HepG2 (cell line): Measurements from ENCODE around the gene LCE1A. TPM values are rescaled to one million over a fixed set of nuclear protein-coding genes. Genes with fewer than 3 reads are reported as not detected.

Source experiments
- ATAC-seq: fragments of 200-7000 bp; cut with Tn5 transposase; 3 replicates; pipeline ENCODE4 v1.9.1; 2020; ENCODE audit warnings: mild to moderate bottlenecking, moderate library complexity
- BruUV-seq: library from RNA; stranded (reverse); fragments of 400-500 nt; replicated peaks from 2 replicates; lab custom pipeline; 2021; lab: Mats Ljungman, UMichigan
- CTCF ChIA-PET: fragments of 300-600 bp; formaldehyde crosslinking; extraction: SDS; loops from one replicate; lab custom pipeline; 2021; ENCODE audit warnings: low total read pairs, inconsistent platforms, low intra/inter-chr PET ratio; lab: Yijun Ruan, JAX
- POLR2A ChIA-PET: fragments of 350-600 bp; sonication (Branson Sonifier 250); formaldehyde crosslinking; loops from one replicate; lab custom pipeline; 2020; ENCODE audit warnings: antibody characterized with exemption, inconsistent platforms; lab: Yijun Ruan, JAX
- DNase-seq: peaks from one replicate; pipeline ENCODE4 v3.0.0-alpha.2; 2015; ENCODE audit warnings: low spot score
- FAIRE-seq: peaks from 3 replicates; lab custom pipeline; 2011; peaks lifted over from hg19 to GRCh38; lab: Jason Lieb, UNC
- H2AFZ ChIP-seq: one replicate; pipeline ENCODE4 v1.6.1; 2011; ENCODE audit warnings: low read length, inconsistent platforms
- H3K27ac ChIP-seq: fragments of 300-600 bp; 3 replicates; pipeline ENCODE4 v1.8.0; 2011; ENCODE audit warnings: mixed run types, mild to moderate bottlenecking, mixed read lengths, low read length, inconsistent platforms; ENCODE audit not compliant: insufficient read depth; ENCODE audit errors: extremely low read length
- H3K27me3 ChIP-seq, 2 experiments: fragments of 200-600 bp in 1 of 2; 2 replicates in 1 of 2; 3 replicates in 1 of 2; pipeline versions ENCODE4 v1.6.0 to v1.8.0; 2011; ENCODE audit warnings: low read length in 2 of 2, mild to moderate bottlenecking in 2 of 2, moderate library complexity in 2 of 2, inconsistent platforms in 1 of 2; ENCODE audit not compliant: insufficient read depth in 2 of 2, control insufficient read depth in 1 of 2
- H3K36me3 ChIP-seq, 2 experiments: fragments of 200-600 bp in 1 of 2; replicated peaks in 1 of 2; 2 replicates in 1 of 2; 3 replicates in 1 of 2; pipeline versions ENCODE4 v1.5.1 to v1.8.0; 2011; ENCODE audit warnings: low read length in 2 of 2, inconsistent platforms in 1 of 2; ENCODE audit not compliant: insufficient read depth in 2 of 2, control insufficient read depth in 1 of 2
- H3K4me1 ChIP-seq: 2 replicates; pipeline ENCODE4 v1.5.1; 2012; ENCODE audit warnings: low read length, inconsistent platforms; ENCODE audit not compliant: insufficient read depth
- H3K4me2 ChIP-seq: 2 replicates; pipeline ENCODE4 v1.6.0; 2011; ENCODE audit warnings: low read depth, low read length, inconsistent platforms
- H3K4me3 ChIP-seq, 3 experiments: fragments of 200-600 bp in 1 of 3; sonication (generic), shearing (Covaris generic) in 1 of 3; replicated peaks in 1 of 3; 2 replicates each; pipeline ENCODE4 v1.5.1; 2011 to 2016; ENCODE audit warnings: low read length in 3 of 3, inconsistent platforms in 2 of 3, low read depth in 2 of 3, mild to moderate bottlenecking in 2 of 3, control low read depth in 1 of 3, mixed read lengths in 1 of 3; ENCODE audit not compliant: insufficient read depth in 1 of 3
- H3K79me2 ChIP-seq: one replicate; pipeline ENCODE4 v1.6.1; 2011; ENCODE audit warnings: low read length, inconsistent platforms; ENCODE audit not compliant: insufficient read depth
- H3K9ac ChIP-seq: 2 replicates; pipeline ENCODE4 v1.6.0; 2011; ENCODE audit warnings: mild to moderate bottlenecking, low read depth, low read length, inconsistent platforms; ENCODE audit not compliant: insufficient read depth
- H3K9me3 ChIP-seq: 2 replicates; pipeline ENCODE4 v1.5.1; 2012; ENCODE audit warnings: mild to moderate bottlenecking, low read length
- H4K20me1 ChIP-seq: 2 replicates; pipeline ENCODE4 v1.6.0; 2011; ENCODE audit warnings: inconsistent platforms, mild to moderate bottlenecking, low read length, moderate library complexity; ENCODE audit not compliant: insufficient read depth
- ATF5 ChIP-seq: sonication (generic); formaldehyde crosslinking; IDR thresholded peaks from 2 replicates; pipeline ENCODE4 v1.4.0; 2020; ENCODE audit warnings: mild to moderate bottlenecking, low read depth, missing genetic modification reagents
- CBX2 ChIP-seq, 2 experiments: fragments of 200-600 bp in 1 of 2; sonication (generic); formaldehyde crosslinking in 1 of 2; IDR thresholded peaks; 2 replicates each; pipeline versions ENCODE4 v1.7.0 to v1.8.1; 2018 to 2022; ENCODE audit warnings: low read depth in 2 of 2, low read length in 1 of 2, mild to moderate bottlenecking in 1 of 2, missing genetic modification reagents in 1 of 2
- GATAD2A ChIP-seq: IDR thresholded peaks from 2 replicates; pipeline ENCODE4 v1.6.1; 2016
- HMGA1 ChIP-seq: sonication (generic); formaldehyde crosslinking; conservative IDR thresholded peaks from 2 replicates; pipeline ENCODE4 v1.4.0; 2020; ENCODE audit warnings: missing genetic modification reagents
- HNF4G ChIP-seq, 2 experiments: sonication (generic) in 1 of 2; formaldehyde crosslinking in 1 of 2; IDR thresholded peaks; 2 replicates each; pipeline versions ENCODE4 v1.4.0 to v1.6.1; 2011 to 2020; ENCODE audit warnings: borderline replicate concordance in 2 of 2, low read depth in 2 of 2, mild to moderate bottlenecking in 2 of 2, low read length in 1 of 2, missing genetic modification reagents in 1 of 2, moderate library complexity in 1 of 2
- MBD4 ChIP-seq: IDR thresholded peaks from 2 replicates; pipeline ENCODE4 v1.6.1; 2012; ENCODE audit warnings: low read length, inconsistent platforms, borderline replicate concordance
- ZNF24 ChIP-seq: fragments of 450-650 bp; IDR thresholded peaks from 2 replicates; pipeline ENCODE4 v1.6.1; 2017; ENCODE audit warnings: antibody characterized with exemption, mild to moderate bottlenecking
- ZNF605 ChIP-seq: sonication (generic); formaldehyde crosslinking; IDR thresholded peaks from 2 replicates; pipeline ENCODE4 v1.8.0; 2022; ENCODE audit warnings: mild to moderate bottlenecking, missing genetic modification reagents
- ZNF782 ChIP-seq: sonication (generic); formaldehyde crosslinking; IDR thresholded peaks from 2 replicates; pipeline ENCODE4 v1.4.0; 2020; ENCODE audit warnings: missing genetic modification reagents, mild to moderate bottlenecking, borderline replicate concordance
- ZSCAN22 ChIP-seq: sonication (generic); formaldehyde crosslinking; IDR thresholded peaks from 2 replicates; pipeline ENCODE4 v1.4.0; 2020; ENCODE audit warnings: mild to moderate bottlenecking, missing genetic modification reagents
- ZSCAN5A ChIP-seq: sonication (generic); formaldehyde crosslinking; IDR thresholded peaks from 2 replicates; pipeline ENCODE4 v1.8.0; 2022; ENCODE audit warnings: mild to moderate bottlenecking, missing genetic modification reagents, borderline replicate concordance
- WGBS: methylation state at CpG from one replicate; pipeline ENCODE4 v1.1.6; 2017; ENCODE audit warnings: low lambda C conversion rate; 5-methylcytosine and 5-hydroxymethylcytosine counted together
- in situ Hi-C: cut with HindIII; loops from 2 replicates; pipeline ENCODE4 v1.10.0; 2017; ENCODE audit warnings: low pct_unique_long_range_greater_than_20kb; ENCODE audit not compliant: extremely low pct_ligation_motif_present
- intact Hi-C: fragments of 100-400 bp; cut with micrococcal nuclease; formaldehyde crosslinking; loops from one replicate; pipeline ENCODE4 v1.10.0; 2022; ENCODE audit not compliant: unreplicated experiment
- polyA plus RNA-seq, 8 experiments: library from polyadenylated mRNA; depleted of rRNA in 3 of 8; stranded (reverse) in 7 of 8; unstranded in 1 of 8; fragments of >200 nt; fragmentation: Illumina TruSeq in 4 of 8; extraction: Trizol in 4 of 8; gene quantifications; 2 replicates each; pipeline versions ENCODE4 v1.2.1 to v1.2.3, GENCODE V29; 2011 to 2016; ENCODE audit warnings: low read depth in 4 of 8, missing spikeins in 1 of 8, mixed read lengths in 1 of 8; ENCODE audit not compliant: insufficient read depth in 1 of 8
- total RNA-seq, 5 experiments: library from RNA; depleted of rRNA; stranded (reverse); fragments of >200 nt; fragmentation: Illumina TruSeq; extraction: Trizol; gene quantifications; 2 replicates each; pipeline ENCODE4 v1.2.3, GENCODE V29; 2016; ENCODE audit warnings: low read depth in 1 of 5

LCE1A gene
- total and polyA plus RNA-seq, 2 of the 13 experiments (the other 11 are each of a cell fraction or from before 2014, with no cell fraction given), result not detected

GRCh38 chr1:152786077-152786476 lies 41.2 kb upstream of the LCE1A start, which contains the start of gene LCE1E:
LCE1E (plus strand) TSS chr1:152786257; CDS start chr1:152787300, 1,043 bp downstream.
- Histone ChIP-seq H4K20me1 (no peaks in the 10 kb centered on the region), H3K4me1 (no peaks in the 10 kb centered on the region), H3K4me2 (no peak within 1 kb of the TSS), H3K27ac (no peak within 1 kb of the TSS), H2AFZ (no peak within 1 kb of the TSS), H3K4me3 (no peak within 1 kb of the TSS), H3K9ac (no peak within 1 kb of the TSS), H3K9me3 (no peaks in the 10 kb centered on the region), H3K36me3 (no peaks in the 10 kb centered on the region)
- WGBS, result 0% methylated on average over 1 of the region's 2 CpGs
- in situ Hi-C loops, result no loop called here
- ATAC-seq, result no peak
- FAIRE-seq, result no peak
- intact Hi-C loops, result no loop called here
- no TSS peak for BruUV-seq
- TF ChIP-seq ATF5 (CRISPR knock-in tag) (no peak), ZNF605 (CRISPR knock-in tag) (no peak), ZSCAN22 (CRISPR knock-in tag) (no peak), ZSCAN5A (no peak), HNF4G (IDR thresholded peaks at IDR 0.05; ENCODE audit: borderline replicate concordance, low read depth, low read length) (no peak), HNF4G (CRISPR knock-in tag; IDR thresholded peaks at IDR 0.05; ENCODE audit: borderline replicate concordance, low read depth) (no peak), ZNF782 (no peak), ZNF24 (no peak), MBD4 (no peak), CBX2 (IDR thresholded peaks at IDR 0.05; ENCODE audit: low read depth, low read length) (no peak), CBX2 (CRISPR knock-in tag; IDR thresholded peaks at IDR 0.05; ENCODE audit: low read depth) (no peak), HMGA1 (CRISPR knock-in tag) (no peak), GATAD2A (CRISPR knock-in tag) (no peak)
- TF ChIP-seq, all 625 proteins: peak for 0
- ChIA-PET POLR2A (no interaction called here), CTCF (no interaction called here)
- no peak for DNase-seq
- H3K27me3 ChIP-seq, result no peaks in the 10 kb centered on the region
- H3K79me2 ChIP-seq, result no peaks in the 10 kb centered on the region
